SK-N-SH (cell line): Measurements from ENCODE around the gene AFAP1.

Experiments
- CTCF ChIP-seq: fragments of 200-600 bp; sonication (generic); IDR thresholded peaks from 2 replicates; pipeline ENCODE4 v1.6.1; 2017; ENCODE audit warnings: antibody characterized with exemption, mild to moderate bottlenecking, moderate library complexity
- MEF2A ChIP-seq: IDR thresholded peaks from 2 replicates; pipeline ENCODE4 v1.4.0; 2012; ENCODE audit warnings: low read depth, borderline replicate concordance
- NRF1 ChIP-seq: IDR thresholded peaks from 2 replicates; pipeline ENCODE4 v1.6.1; 2012; ENCODE audit warnings: low read depth, mild to moderate bottlenecking, low read length
- POLR2AphosphoS5 ChIP-seq: IDR thresholded peaks from 2 replicates; pipeline ENCODE4 v1.6.1; 2012; ENCODE audit warnings: low read depth, low read length
- RAD21 ChIP-seq: IDR thresholded peaks from 2 replicates; pipeline ENCODE4 v1.6.1; 2012; ENCODE audit warnings: mild to moderate bottlenecking, low read length
- TCF12 ChIP-seq: IDR thresholded peaks from 2 replicates; pipeline ENCODE4 v1.4.0; 2012
- USF2 ChIP-seq: fragments of 150-350 bp; IDR thresholded peaks from 2 replicates; pipeline ENCODE4 v1.6.1; 2017; ENCODE audit warnings: antibody characterized with exemption, low read length, low read depth, borderline replicate concordance
- YY1 ChIP-seq: IDR thresholded peaks from 2 replicates; pipeline ENCODE4 v1.4.0; 2012; ENCODE audit warnings: low read depth, mild to moderate bottlenecking
- TF ChIP-seq, protein P1 (sequence below): fragments of 150-350 bp; IDR thresholded peaks from 2 replicates; pipeline ENCODE4 v1.6.1; 2016; ENCODE audit warnings: mild to moderate bottlenecking, low read depth, low read length
- TF ChIP-seq, protein P2 (sequence below): IDR thresholded peaks from 2 replicates; pipeline ENCODE4; 2012

GRCh38 chr4:7762376-7763030, 177.2 kb downstream of the AFAP1 start:
- TF ChIP-seq, protein P1, sequence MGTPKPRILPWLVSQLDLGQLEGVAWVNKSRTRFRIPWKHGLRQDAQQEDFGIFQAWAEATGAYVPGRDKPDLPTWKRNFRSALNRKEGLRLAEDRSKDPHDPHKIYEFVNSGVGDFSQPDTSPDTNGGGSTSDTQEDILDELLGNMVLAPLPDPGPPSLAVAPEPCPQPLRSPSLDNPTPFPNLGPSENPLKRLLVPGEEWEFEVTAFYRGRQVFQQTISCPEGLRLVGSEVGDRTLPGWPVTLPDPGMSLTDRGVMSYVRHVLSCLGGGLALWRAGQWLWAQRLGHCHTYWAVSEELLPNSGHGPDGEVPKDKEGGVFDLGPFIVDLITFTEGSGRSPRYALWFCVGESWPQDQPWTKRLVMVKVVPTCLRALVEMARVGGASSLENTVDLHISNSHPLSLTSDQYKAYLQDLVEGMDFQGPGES = no peak
- TF ChIP-seq CTCF = no peak
- TF ChIP-seq RAD21 = no peak
- no peak for TF ChIP-seq YY1
- no peak for TF ChIP-seq POLR2AphosphoS5
- TF ChIP-seq, protein P2, sequence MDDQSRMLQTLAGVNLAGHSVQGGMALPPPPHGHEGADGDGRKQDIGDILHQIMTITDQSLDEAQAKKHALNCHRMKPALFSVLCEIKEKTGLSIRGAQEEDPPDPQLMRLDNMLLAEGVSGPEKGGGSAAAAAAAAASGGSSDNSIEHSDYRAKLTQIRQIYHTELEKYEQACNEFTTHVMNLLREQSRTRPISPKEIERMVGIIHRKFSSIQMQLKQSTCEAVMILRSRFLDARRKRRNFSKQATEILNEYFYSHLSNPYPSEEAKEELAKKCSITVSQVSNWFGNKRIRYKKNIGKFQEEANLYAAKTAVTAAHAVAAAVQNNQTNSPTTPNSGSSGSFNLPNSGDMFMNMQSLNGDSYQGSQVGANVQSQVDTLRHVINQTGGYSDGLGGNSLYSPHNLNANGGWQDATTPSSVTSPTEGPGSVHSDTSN = no peak
- TF ChIP-seq TCF12 = no peak
- TF ChIP-seq USF2 = no peak
- TF ChIP-seq NRF1 = no peak
- TF ChIP-seq MEF2A = no peak
